H9 (cell line): Measurements from ENCODE around the gene MOB3A. TPM values are rescaled to one million over a fixed set of nuclear protein-coding genes. Genes with fewer than 3 reads are reported as not detected.

ENCODE experiments used
- DNase-seq: peaks from one replicate; pipeline ENCODE4 v3.0.0-alpha.2; 2017
- H2AFZ ChIP-seq: one replicate; pipeline ENCODE4 v1.6.1; 2013; ENCODE audit warnings: mild to moderate bottlenecking, low read length, control low read depth, moderate library complexity
- H2AK5ac ChIP-seq: 2 replicates; pipeline ENCODE4 v1.6.1; 2013; ENCODE audit warnings: low read length, control low read depth, mixed read lengths; ENCODE audit not compliant: insufficient read length
- H2BK120ac ChIP-seq: one replicate; pipeline ENCODE4 v1.6.1; 2013; ENCODE audit warnings: low read depth, mild to moderate bottlenecking, low read length, control low read depth, inconsistent platforms; ENCODE audit not compliant: poor library complexity, severe bottlenecking
- H2BK12ac ChIP-seq: 2 replicates; pipeline ENCODE4 v1.6.1; 2013; ENCODE audit warnings: low read length, control low read depth, mixed read lengths, low read depth; ENCODE audit not compliant: insufficient read length
- H2BK15ac ChIP-seq: 2 replicates; pipeline ENCODE4 v1.6.1; 2013; ENCODE audit warnings: low read depth, low read length, control low read depth
- H2BK20ac ChIP-seq: one replicate; pipeline ENCODE4 v1.6.1; 2013; ENCODE audit warnings: low read depth, mild to moderate bottlenecking, low read length, control low read depth, inconsistent platforms; ENCODE audit not compliant: poor library complexity, severe bottlenecking
- H2BK5ac ChIP-seq: 2 replicates; pipeline ENCODE4 v1.6.1; 2013; ENCODE audit warnings: low read length, control low read depth, mixed read lengths; ENCODE audit not compliant: insufficient read length
- H3K14ac ChIP-seq: 2 replicates; pipeline ENCODE4 v1.6.1; 2013; ENCODE audit warnings: low read length, control low read depth; ENCODE audit not compliant: insufficient read depth
- H3K18ac ChIP-seq: 2 replicates; pipeline ENCODE4 v1.6.1; 2013; ENCODE audit warnings: low read depth, mild to moderate bottlenecking, mixed read lengths, low read length, control low read depth; ENCODE audit not compliant: insufficient read length
- H3K23ac ChIP-seq: 2 replicates; pipeline ENCODE4 v1.6.1; 2013; ENCODE audit warnings: low read length, control low read depth, mixed read lengths, low read depth; ENCODE audit not compliant: insufficient read length
- H3K23me2 ChIP-seq: 2 replicates; pipeline ENCODE4 v1.6.1; 2013; ENCODE audit warnings: low read depth, mild to moderate bottlenecking, mixed read lengths, low read length, control low read depth; ENCODE audit not compliant: insufficient read length, poor library complexity, severe bottlenecking
- H3K27ac ChIP-seq: 2 replicates; pipeline ENCODE4 v1.5.1; 2013; ENCODE audit warnings: low read length, control low read depth, mixed read lengths, low read depth; ENCODE audit not compliant: insufficient read length
- H3K27me3 ChIP-seq: 2 replicates; pipeline ENCODE4 v1.6.1; 2013; ENCODE audit warnings: low read length, control low read depth, inconsistent platforms; ENCODE audit not compliant: insufficient read depth
- H3K4ac ChIP-seq: 2 replicates; pipeline ENCODE4 v1.6.1; 2013; ENCODE audit warnings: low read depth, mild to moderate bottlenecking, control low read depth, inconsistent platforms, low read length, moderate library complexity
- H3K4me1 ChIP-seq: 2 replicates; pipeline ENCODE4 v1.6.1; 2013; ENCODE audit warnings: low read length, control low read depth, inconsistent platforms; ENCODE audit not compliant: insufficient read depth
- H3K4me2 ChIP-seq: 2 replicates; pipeline ENCODE4 v1.6.1; 2013; ENCODE audit warnings: low read length, control low read depth, mixed read lengths; ENCODE audit not compliant: insufficient read length, insufficient read depth
- H3K56ac ChIP-seq: 2 replicates; pipeline ENCODE4 v1.6.1; 2013; ENCODE audit warnings: low read depth, mild to moderate bottlenecking, mixed read lengths, low read length, control low read depth; ENCODE audit not compliant: insufficient read length
- H3K79me1 ChIP-seq: 2 replicates; pipeline ENCODE4 v1.6.1; 2013; ENCODE audit warnings: low read depth, mild to moderate bottlenecking, moderate library complexity, low read length, control low read depth, inconsistent platforms; ENCODE audit not compliant: insufficient read depth, poor library complexity, severe bottlenecking
- H3K79me2 ChIP-seq: 2 replicates; pipeline ENCODE4 v1.6.1; 2013; ENCODE audit warnings: low read length, control low read depth, inconsistent platforms; ENCODE audit not compliant: insufficient read depth
- H3K9ac ChIP-seq: 2 replicates; pipeline ENCODE4 v1.6.1; 2013; ENCODE audit warnings: low read length, control low read depth, mixed read lengths; ENCODE audit not compliant: insufficient read length; ENCODE audit errors: extremely low read depth
- H3K9me3 ChIP-seq: one replicate; pipeline ENCODE4 v1.6.1; 2013; ENCODE audit warnings: low read depth, low read length, inconsistent platforms; ENCODE audit not compliant: control insufficient read depth
- H3T11ph ChIP-seq: one replicate; pipeline ENCODE4 v1.6.1; 2013; ENCODE audit warnings: mild to moderate bottlenecking, low read length, control low read depth, inconsistent platforms
- H4K20me1 ChIP-seq: one replicate; pipeline ENCODE4 v1.6.1; 2013; ENCODE audit not compliant: control insufficient read depth, insufficient read length, insufficient read depth
- H4K5ac ChIP-seq: 2 replicates; pipeline ENCODE4 v1.6.1; 2013; ENCODE audit warnings: low read depth, mild to moderate bottlenecking, mixed read lengths, low read length, control low read depth; ENCODE audit not compliant: insufficient read length
- H4K8ac ChIP-seq: replicated peaks from 2 replicates; pipeline ENCODE4 v1.6.1; 2013; ENCODE audit warnings: low read length, control low read depth, mixed read lengths, low read depth; ENCODE audit not compliant: insufficient read length
- H4K91ac ChIP-seq: 2 replicates; pipeline ENCODE4 v1.6.1; 2013; ENCODE audit warnings: low read depth, mild to moderate bottlenecking, moderate library complexity, mixed read lengths, low read length, control low read depth; ENCODE audit not compliant: insufficient read length
- H3K27ac Mint-ChIP-seq, 3 experiments: 2 replicates in 2 of 3; 3 replicates in 1 of 3; pipeline ENCODE4 v1.8.0; 2020 to 2021; ENCODE audit warnings: mixed read lengths in 3 of 3, mild to moderate bottlenecking in 1 of 3, moderate library complexity in 1 of 3
- H3K27me3 Mint-ChIP-seq: 2 replicates; pipeline ENCODE4 v1.8.0; 2021; ENCODE audit warnings: low read depth, mild to moderate bottlenecking, moderate library complexity, mixed read lengths
- H3K36me3 Mint-ChIP-seq, 3 experiments: 2 replicates in 2 of 3; 3 replicates in 1 of 3; pipeline ENCODE4 v1.8.0; 2020 to 2021; ENCODE audit warnings: low read depth in 3 of 3, mixed read lengths in 3 of 3; ENCODE audit not compliant: insufficient read depth in 1 of 3
- H3K4me1 Mint-ChIP-seq, 2 experiments: 2 replicates each; pipeline ENCODE4 v1.8.0; 2020; ENCODE audit warnings: mixed read lengths in 2 of 2
- H3K4me3 Mint-ChIP-seq, 2 experiments: 2 replicates in 1 of 2; 3 replicates in 1 of 2; pipeline ENCODE4 v1.8.0; 2020 to 2021; ENCODE audit warnings: mild to moderate bottlenecking in 2 of 2, mixed read lengths in 2 of 2, moderate library complexity in 1 of 2
- H3K9me3 Mint-ChIP-seq, 2 experiments: 2 replicates in 1 of 2; 3 replicates in 1 of 2; pipeline ENCODE4 v1.8.0; 2020; ENCODE audit warnings: mild to moderate bottlenecking in 2 of 2, mixed read lengths in 2 of 2, moderate library complexity in 1 of 2
- WGBS: extraction: QIAGEN DNeasy Blood & Tissue Kit; methylation state at CpG from one replicate; pipeline ENCODE4 v1.1.7; 2013; ENCODE audit warnings: missing lambda C conversion rate, low lambda C conversion rate, mixed read lengths; ENCODE audit not compliant: insufficient read length; ENCODE audit errors: extremely low coverage; 5-methylcytosine and 5-hydroxymethylcytosine counted together
- total RNA-seq: library from RNA; stranded (reverse); gene quantifications from 2 replicates; pipeline ENCODE4 v1.2.1, GENCODE V29; 2021
- TF ChIP-seq, protein P1 (sequence below): fragments of 200-600 bp; sonication (generic); conservative IDR thresholded peaks from 3 replicates; pipeline ENCODE4 v1.8.0; 2021; ENCODE audit warnings: antibody characterized with exemption, mild to moderate bottlenecking

The MOB3A gene
- total RNA-seq, 1 experiment from 2014 or later: 11.5 TPM

- no peak within 1 kb of the TSS for H3K27ac ChIP-seq
- no peak within 1 kb of the TSS for H3K4ac ChIP-seq
- H3T11ph ChIP-seq: no peak within 1 kb of the TSS
- H2BK5ac ChIP-seq: no peak within 1 kb of the TSS
- H3K4me1 Mint-ChIP-seq: peaks cover 7 to 14% of the 10 kb centered on the region in 2 experiments; a peak in 3 of 4 replicates
- H3K79me1 ChIP-seq: peaks cover 3% of the 10 kb centered on the region
- H3K27me3 ChIP-seq: no peaks in the 10 kb centered on the region
- no peak within 1 kb of the TSS for H3K23ac ChIP-seq
- H3K4me1 ChIP-seq: no peaks in the 10 kb centered on the region
- no peak within 1 kb of the TSS for H2BK12ac ChIP-seq
- WGBS: no CpG with 5 or more reads among the region's 93 CpGs
- peaks cover 0 to under 1% (median 0%) of the 10 kb centered on the region in 3 experiments; a peak in 1 of 7 replicates for H3K36me3 Mint-ChIP-seq
- peak within 1 kb of the TSS; percentile 72 to 86 for H3K4me3 Mint-ChIP-seq
- no peaks in the 10 kb centered on the region for H3K27me3 Mint-ChIP-seq
- TF ChIP-seq, protein P1, sequence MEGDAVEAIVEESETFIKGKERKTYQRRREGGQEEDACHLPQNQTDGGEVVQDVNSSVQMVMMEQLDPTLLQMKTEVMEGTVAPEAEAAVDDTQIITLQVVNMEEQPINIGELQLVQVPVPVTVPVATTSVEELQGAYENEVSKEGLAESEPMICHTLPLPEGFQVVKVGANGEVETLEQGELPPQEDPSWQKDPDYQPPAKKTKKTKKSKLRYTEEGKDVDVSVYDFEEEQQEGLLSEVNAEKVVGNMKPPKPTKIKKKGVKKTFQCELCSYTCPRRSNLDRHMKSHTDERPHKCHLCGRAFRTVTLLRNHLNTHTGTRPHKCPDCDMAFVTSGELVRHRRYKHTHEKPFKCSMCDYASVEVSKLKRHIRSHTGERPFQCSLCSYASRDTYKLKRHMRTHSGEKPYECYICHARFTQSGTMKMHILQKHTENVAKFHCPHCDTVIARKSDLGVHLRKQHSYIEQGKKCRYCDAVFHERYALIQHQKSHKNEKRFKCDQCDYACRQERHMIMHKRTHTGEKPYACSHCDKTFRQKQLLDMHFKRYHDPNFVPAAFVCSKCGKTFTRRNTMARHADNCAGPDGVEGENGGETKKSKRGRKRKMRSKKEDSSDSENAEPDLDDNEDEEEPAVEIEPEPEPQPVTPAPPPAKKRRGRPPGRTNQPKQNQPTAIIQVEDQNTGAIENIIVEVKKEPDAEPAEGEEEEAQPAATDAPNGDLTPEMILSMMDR: peak; percentile 66
- peak; percentile 88 for DNase-seq
- H3K9ac ChIP-seq: peak within 1 kb of the TSS; percentile 17
- H2BK120ac ChIP-seq: no peak within 1 kb of the TSS
- H2BK15ac ChIP-seq: no peak within 1 kb of the TSS
- H3K23me2 ChIP-seq: peaks cover 9% of the 10 kb centered on the region
- H3K27ac Mint-ChIP-seq: peak within 1 kb of the TSS in 1 of 3 experiments; percentile 91; a peak in 3 of 7 replicates
- H2BK20ac ChIP-seq: no peak within 1 kb of the TSS
- peak within 1 kb of the TSS; percentile 70 for H3K14ac ChIP-seq
- H4K91ac ChIP-seq: peak within 1 kb of the TSS; percentile 15
- H4K8ac ChIP-seq: no peak within 1 kb of the TSS
- H3K4me2 ChIP-seq: peak within 1 kb of the TSS; percentile 65
- peak within 1 kb of the TSS; percentile 9 for H3K18ac ChIP-seq
- H3K9me3 ChIP-seq: no peaks in the 10 kb centered on the region
- no peaks in the 10 kb centered on the region for H4K20me1 ChIP-seq
- H4K5ac ChIP-seq: no peak within 1 kb of the TSS
- no peak within 1 kb of the TSS for H2AFZ ChIP-seq
- peaks cover 11% of the 10 kb centered on the region; the same call in 1 of the 2 replicates for H3K79me2 ChIP-seq
- H3K9me3 Mint-ChIP-seq: no peaks in the 10 kb centered on the region
- no peak within 1 kb of the TSS for H2AK5ac ChIP-seq
- no peak within 1 kb of the TSS for H3K56ac ChIP-seq
Measured at GRCh38 chr19:2050991-2051772, 44.9 kb downstream of the MOB3A start, which contains the start of gene MKNK2. MKNK2 (minus strand) TSS chr19:2051244; CDS start chr19:2050851, 393 bp downstream.
